Neural progenitor cell (in vitro differentiated cells): ENCODE measurements around the gene ARHGAP42. TPM values are rescaled to one million over a fixed set of nuclear protein-coding genes. Genes with fewer than 3 reads are reported as not detected.

Experiments
- DNase-seq: peaks from one replicate; pipeline ENCODE4 v3.0.0-alpha.2; 2016; ENCODE audit warnings: low spot score
- H2AFZ ChIP-seq: fragments of 200-600 bp; sonication (generic); replicated peaks from 2 replicates; pipeline ENCODE4 v1.6.1; 2016; ENCODE audit warnings: antibody characterized with exemption
- H3F3A ChIP-seq: fragments of 200-600 bp; sonication (generic); 2 replicates; pipeline ENCODE4 v1.6.1; 2016; ENCODE audit warnings: antibody characterized with exemption, low read depth
- H3K27ac ChIP-seq: fragments of 200-600 bp; sonication (generic); 2 replicates; pipeline ENCODE4 v1.5.1; 2016; ENCODE audit warnings: mild to moderate bottlenecking
- H3K27me3 ChIP-seq: fragments of 200-600 bp; sonication (generic); 2 replicates; pipeline ENCODE4 v1.6.1; 2016; ENCODE audit warnings: mild to moderate bottlenecking, moderate library complexity
- H3K36me3 ChIP-seq: fragments of 200-600 bp; sonication (generic); 2 replicates; pipeline ENCODE4 v1.5.1; 2016
- H3K4me1 ChIP-seq: fragments of 200-600 bp; sonication (generic); 2 replicates; pipeline ENCODE4 v1.6.1; 2016; ENCODE audit warnings: mixed run types
- H3K4me2 ChIP-seq: fragments of 200-600 bp; sonication (generic); 2 replicates; pipeline ENCODE4 v1.6.1; 2016
- H3K4me3 ChIP-seq: fragments of 200-600 bp; sonication (generic); 2 replicates; pipeline ENCODE4 v1.5.1; 2016
- H3K79me2 ChIP-seq: fragments of 200-600 bp; sonication (generic); 2 replicates; pipeline ENCODE4 v1.6.1; 2016; ENCODE audit warnings: low read depth
- H3K9ac ChIP-seq: fragments of 200-600 bp; sonication (generic); 2 replicates; pipeline ENCODE4 v1.6.1; 2016
- H3K9me3 ChIP-seq: fragments of 200-600 bp; sonication (generic); 2 replicates; pipeline ENCODE4 v1.5.1; 2016; ENCODE audit warnings: low read depth
- H4K20me1 ChIP-seq: fragments of 200-600 bp; sonication (generic); 2 replicates; pipeline ENCODE4 v1.6.1; 2016; ENCODE audit warnings: low read depth
- H3K27ac Mint-ChIP-seq: 3 replicates; pipeline ENCODE4 v1.8.0; 2021; ENCODE audit warnings: mixed read lengths
- H3K27me3 Mint-ChIP-seq: 2 replicates; pipeline ENCODE4 v1.8.0; 2022; ENCODE audit warnings: low read depth, mild to moderate bottlenecking, inconsistent platforms, moderate library complexity, mixed read lengths; ENCODE audit not compliant: insufficient read depth
- H3K36me3 Mint-ChIP-seq: 3 replicates; pipeline ENCODE4 v1.8.0; 2021; ENCODE audit warnings: mixed read lengths
- H3K4me1 Mint-ChIP-seq: 3 replicates; pipeline ENCODE4 v1.8.0; 2021; ENCODE audit warnings: mixed read lengths
- H3K4me3 Mint-ChIP-seq: 3 replicates; pipeline ENCODE4 v1.8.0; 2021; ENCODE audit warnings: mild to moderate bottlenecking, moderate library complexity, mixed read lengths
- H3K9me3 Mint-ChIP-seq: 3 replicates; pipeline ENCODE4 v1.8.0; 2020; ENCODE audit warnings: mixed read lengths
- CTCF ChIP-seq: fragments of 200-600 bp; sonication (generic); IDR thresholded peaks from 2 replicates; pipeline ENCODE4 v1.5.1; 2017; ENCODE audit warnings: antibody characterized with exemption, mild to moderate bottlenecking
- EZH2 ChIP-seq: fragments of 200-600 bp; sonication (generic); IDR thresholded peaks from 2 replicates; pipeline ENCODE4 v1.6.1; 2017; ENCODE audit warnings: antibody characterized with exemption, mild to moderate bottlenecking, moderate library complexity
- EZH2phosphoT487 ChIP-seq: fragments of 200-600 bp; sonication (generic); IDR thresholded peaks from 2 replicates; pipeline ENCODE4 v1.6.1; 2017; ENCODE audit warnings: antibody characterized with exemption
- total RNA-seq: library from RNA; depleted of rRNA; stranded (reverse); fragments of >200 nt; gene quantifications from 2 replicates; pipeline ENCODE4 v1.2.3, GENCODE V29; 2015; ENCODE audit warnings: low replicate concordance

The ARHGAP42 gene
- total RNA-seq, 1 donor from 2014 or later = 31.0 TPM

GRCh38 chr11:100801225-100801999 lies 114.3 kb downstream of the ARHGAP42 start:
- H3K4me1 ChIP-seq = no peaks in the 10 kb centered on the region
- no peak overlapping the region for H2AFZ ChIP-seq
- DNase-seq = no peak
- Mint-ChIP-seq H3K36me3 (no peaks in the 10 kb centered on the region), H3K9me3 (no peaks in the 10 kb centered on the region), H3K27me3 (no peaks in the 10 kb centered on the region), H3K27ac (no peak overlapping the region), H3K4me1 (no peaks in the 10 kb centered on the region), H3K4me3 (no peak overlapping the region)
- no peaks in the 10 kb centered on the region for H3K79me2 ChIP-seq
- no peak overlapping the region for H3K4me3 ChIP-seq
- H3K9ac ChIP-seq = no peak overlapping the region
- no peak overlapping the region for H3K4me2 ChIP-seq
- H3F3A ChIP-seq = no peaks in the 10 kb centered on the region
- no peak for TF ChIP-seq CTCF
- no peak for TF ChIP-seq EZH2phosphoT487
- TF ChIP-seq EZH2 = no peak
- H3K27me3 ChIP-seq = no peaks in the 10 kb centered on the region
- H4K20me1 ChIP-seq = no peaks in the 10 kb centered on the region
- H3K36me3 ChIP-seq = no peaks in the 10 kb centered on the region
- no peak overlapping the region for H3K27ac ChIP-seq
- no peaks in the 10 kb centered on the region for H3K9me3 ChIP-seq

DNA sequence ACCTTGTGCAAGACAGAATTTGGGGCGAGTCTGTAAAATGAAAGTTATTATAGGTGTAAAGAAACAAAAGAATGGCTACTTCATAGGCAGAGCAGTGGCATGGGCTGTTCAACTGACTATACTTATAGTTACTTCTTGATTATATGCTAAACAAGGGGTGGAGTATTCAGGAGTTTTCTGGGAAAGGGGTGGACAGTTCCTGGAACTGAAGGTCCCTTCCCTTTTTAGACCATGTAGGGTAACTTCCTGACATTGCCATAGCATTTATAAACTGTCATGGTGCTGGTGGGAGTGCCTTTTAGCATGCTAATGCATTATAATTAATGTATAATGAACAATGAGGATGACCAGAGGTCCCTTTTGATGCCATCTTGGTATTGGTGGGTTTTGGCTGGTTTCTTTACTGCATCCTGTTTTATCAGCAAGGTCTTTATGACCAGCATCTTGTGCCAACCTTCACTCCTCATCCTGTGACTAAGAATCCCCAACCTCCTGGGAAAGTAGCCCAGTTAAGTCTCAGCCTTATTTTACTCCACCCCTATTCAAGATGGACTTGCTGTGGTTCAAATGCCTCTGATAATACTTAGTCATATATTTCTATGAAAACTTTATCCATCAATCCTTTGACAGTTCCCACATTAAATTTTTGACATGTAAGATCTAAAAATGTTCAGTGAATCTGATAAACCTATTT lies 118.6 kb downstream of the ARHGAP42 start:
- H3K4me1 Mint-ChIP-seq = peaks cover 4% of the 10 kb centered on the region
- no peak overlapping the region for H3K4me2 ChIP-seq
- no peaks in the 10 kb centered on the region for H3K9me3 ChIP-seq
- no peaks in the 10 kb centered on the region for H3K36me3 ChIP-seq
- H3K27me3 ChIP-seq = no peaks in the 10 kb centered on the region
- H3K36me3 Mint-ChIP-seq = no peaks in the 10 kb centered on the region
- TF ChIP-seq EZH2phosphoT487 (no peak), EZH2 (no peak), CTCF (no peak)
- H3K9me3 Mint-ChIP-seq = no peaks in the 10 kb centered on the region
- H3K4me3 Mint-ChIP-seq = no peak overlapping the region
- H3K27me3 Mint-ChIP-seq = no peaks in the 10 kb centered on the region
- no peak overlapping the region for H2AFZ ChIP-seq
- no peaks in the 10 kb centered on the region for H4K20me1 ChIP-seq
- H3F3A ChIP-seq = no peaks in the 10 kb centered on the region
- no peak overlapping the region for H3K4me3 ChIP-seq
- no peaks in the 10 kb centered on the region for H3K79me2 ChIP-seq
- no peak overlapping the region for H3K9ac ChIP-seq
- DNase-seq = no peak
- peaks cover 11% of the 10 kb centered on the region for H3K4me1 ChIP-seq
- H3K27ac Mint-ChIP-seq = no peak overlapping the region
- no peak overlapping the region for H3K27ac ChIP-seq

- H3K27me3 Mint-ChIP-seq = no peaks in the 10 kb centered on the region
- H4K20me1 ChIP-seq = no peaks in the 10 kb centered on the region
Observed at GRCh38 chr11:100806296-100806695, 119.2 kb downstream of the ARHGAP42 start.

More at GRCh38 chr11:100806296-100806695, 119.2 kb downstream of the ARHGAP42 start:
- H3K27ac ChIP-seq = no peak overlapping the region
- no peaks in the 10 kb centered on the region for H3F3A ChIP-seq
- no peaks in the 10 kb centered on the region for H3K79me2 ChIP-seq
- TF ChIP-seq CTCF = no peak
- no peak for TF ChIP-seq EZH2phosphoT487
- TF ChIP-seq EZH2 = no peak
- H3K4me1 Mint-ChIP-seq = peaks cover 4% of the 10 kb centered on the region
- H3K4me3 ChIP-seq = no peak overlapping the region
- H3K36me3 Mint-ChIP-seq = no peaks in the 10 kb centered on the region
- no peak overlapping the region for H2AFZ ChIP-seq
- no peaks in the 10 kb centered on the region for H3K27me3 ChIP-seq
- no peak overlapping the region for H3K4me3 Mint-ChIP-seq
- no peak overlapping the region for H3K9ac ChIP-seq
- DNase-seq = no peak
- peaks cover 11% of the 10 kb centered on the region for H3K4me1 ChIP-seq
- no peak overlapping the region for H3K4me2 ChIP-seq
- H3K9me3 ChIP-seq = no peaks in the 10 kb centered on the region
- H3K9me3 Mint-ChIP-seq = no peaks in the 10 kb centered on the region
- no peaks in the 10 kb centered on the region for H3K36me3 ChIP-seq
- H3K27ac Mint-ChIP-seq = no peak overlapping the region
